Vagina (tissue), 2 donors: ENCODE data around the gene PZP.

Experiments
- CTCF ChIP-seq, 3 experiments: fragments of 450-650 bp in 2 of 3; fragments of 200-600 bp in 1 of 3; sonication (generic) in 1 of 3; IDR thresholded peaks; one replicate each; pipeline ENCODE4 v1.5.1; 2017 to 2019; ENCODE audit warnings: antibody characterized with exemption in 3 of 3, mild to moderate bottlenecking in 2 of 3, moderate library complexity in 2 of 3
- POLR2AphosphoS5 ChIP-seq, 2 donors: sonication (generic); formaldehyde crosslinking; IDR thresholded peaks; one replicate each; pipeline ENCODE4 v1.9.0; 2017; ENCODE audit warnings: antibody characterized with exemption in 2 of 2, mild to moderate bottlenecking in 2 of 2, low read depth in 1 of 2; ENCODE audit not compliant: insufficient read depth in 1 of 2

- TF ChIP-seq POLR2AphosphoS5 (IDR thresholded peaks at IDR 0.05; ENCODE audit: insufficient read depth in 1 of 2, low read depth in 1 of 2) (no peak), CTCF (IDR thresholded peaks at IDR 0.05) (no peak)
Measured at GRCh38 chr12:9120487-9121184, 87.6 kb downstream of the PZP start.
